ENCODE results near the gene WNT3.
A peak's percentile ranks its signal among the peaks of the same experiment; 100 is the strongest.

The WNT3 gene

GRCh38 chr17:46789610-46790009 is 28.9 kb downstream of the WNT3 start:
- no peak for FAIRE-seq
- DNase-seq (ENCODE audit: insufficient read length, low spot score), result no peak

- FAIRE-seq (no peak), DNase-seq (ENCODE audit: insufficient read length, low spot score) (no peak)
Observed at GRCh38 chr17:46788796-46789195, 29.7 kb downstream of the WNT3 start.

DNA sequence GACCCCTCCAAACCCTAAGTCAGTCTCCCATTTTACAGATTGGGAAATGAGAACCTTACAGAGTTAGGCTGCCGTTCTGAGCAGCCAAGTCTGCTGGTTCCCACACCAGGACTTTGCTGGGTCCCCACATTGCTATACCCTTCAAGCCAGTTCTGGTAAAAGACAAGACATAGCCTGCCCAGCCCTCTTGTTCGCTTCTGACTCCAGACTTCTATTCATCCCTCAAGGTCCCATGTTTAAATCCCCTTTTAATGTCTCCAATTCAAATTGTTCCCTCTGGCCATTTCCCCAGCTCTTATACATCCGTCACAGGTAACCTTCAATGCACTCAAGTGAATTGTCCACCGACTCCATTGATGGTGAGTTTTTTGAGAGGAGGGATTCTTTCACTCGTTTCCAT is 30.2 kb downstream of the WNT3 start:
- no peak for FAIRE-seq
- DNase-seq (ENCODE audit: insufficient read length, low spot score), result no peak

DNA sequence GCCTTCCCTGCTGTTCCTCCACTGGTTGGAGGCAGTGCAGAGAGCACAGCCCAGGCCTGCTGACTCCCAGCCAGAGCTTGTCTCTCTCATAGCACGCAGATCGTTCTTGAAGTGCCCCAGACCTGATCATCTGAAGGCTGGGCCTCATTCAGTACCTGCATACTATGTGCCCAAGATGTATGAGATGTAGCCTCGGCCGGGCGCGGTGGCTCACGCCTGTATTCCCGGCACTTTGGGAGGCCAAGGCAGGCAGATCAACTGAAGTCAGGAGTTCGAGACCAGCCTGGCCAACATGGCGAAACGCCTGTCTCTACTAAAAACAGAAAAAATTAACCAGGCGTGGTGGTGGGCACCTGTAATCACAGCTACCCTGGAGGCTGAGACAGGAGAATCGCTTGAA is 31.0 kb downstream of the WNT3 start:
- no peak for FAIRE-seq
- DNase-seq (ENCODE audit: insufficient read length, low spot score), result no peak

DNA sequence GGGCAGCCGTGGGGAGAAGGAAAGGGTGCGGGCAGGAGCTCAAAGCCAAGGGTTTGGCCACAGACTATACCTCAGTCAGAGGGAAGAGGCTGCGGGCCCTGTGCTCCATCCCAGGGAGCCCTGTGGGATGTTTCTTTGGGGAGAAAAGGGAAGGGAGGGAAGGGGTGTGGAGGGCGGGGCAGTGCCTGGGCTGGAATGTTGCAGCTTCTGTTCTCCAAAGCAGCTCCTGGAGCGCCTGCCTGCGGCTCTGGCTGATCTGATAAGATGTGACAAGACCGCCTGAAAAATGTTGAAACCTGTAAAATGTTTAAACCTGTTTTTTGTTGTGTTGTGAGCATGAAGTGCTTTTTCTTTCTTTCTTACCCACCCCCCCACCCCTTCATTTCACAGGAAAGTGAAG is 32.8 kb downstream of the WNT3 start:
- DNase-seq (ENCODE audit: insufficient read length, low spot score) (no peak), FAIRE-seq (no peak)

DNA sequence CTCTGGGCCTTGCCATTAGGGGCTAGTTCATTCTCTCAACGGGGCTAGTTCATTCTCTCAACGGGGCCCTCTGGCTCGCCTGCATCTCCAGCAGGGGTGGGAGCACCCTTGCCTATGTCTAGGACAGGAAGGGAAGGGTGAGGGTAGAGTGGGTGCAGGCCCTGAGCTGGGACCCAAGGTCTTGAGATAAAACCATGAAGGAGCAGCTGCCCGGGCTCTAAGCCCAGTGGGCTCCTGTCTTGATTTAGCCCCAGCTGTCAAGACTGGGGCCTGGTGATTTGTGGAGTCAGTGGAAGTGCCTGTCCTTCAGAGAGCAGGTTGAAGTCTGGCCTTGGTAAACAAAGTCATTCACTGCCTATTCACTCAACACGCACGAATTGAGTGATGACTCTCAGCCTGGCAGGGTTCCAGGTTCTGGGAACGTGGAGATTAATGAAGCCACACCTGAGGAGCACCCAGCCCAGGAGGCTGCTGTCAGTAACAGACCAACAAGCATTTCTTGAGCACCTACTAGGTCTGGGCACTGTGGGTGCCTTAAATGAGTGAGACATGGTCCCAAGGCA is 35.4 kb downstream of the WNT3 start:
- DNase-seq (ENCODE audit: insufficient read length, low spot score), result no peak
- FAIRE-seq, result peak; percentile 13

- peak; percentile 81 for DNase-seq (ENCODE audit: insufficient read length, low spot score)
- peak; percentile 91 for FAIRE-seq
Observed at GRCh38 chr17:46782250-46782953, 36.1 kb downstream of the WNT3 start.

GRCh38 chr17:46780003-46780373 is 38.5 kb downstream of the WNT3 start:
- FAIRE-seq, result no peak
- no peak for DNase-seq (ENCODE audit: insufficient read length, low spot score)

GRCh38 chr17:46777943-46778915 is 40.3 kb downstream of the WNT3 start:
- DNase-seq (ENCODE audit: insufficient read length, low spot score) (no peak), FAIRE-seq (peak; percentile 57)

DNA sequence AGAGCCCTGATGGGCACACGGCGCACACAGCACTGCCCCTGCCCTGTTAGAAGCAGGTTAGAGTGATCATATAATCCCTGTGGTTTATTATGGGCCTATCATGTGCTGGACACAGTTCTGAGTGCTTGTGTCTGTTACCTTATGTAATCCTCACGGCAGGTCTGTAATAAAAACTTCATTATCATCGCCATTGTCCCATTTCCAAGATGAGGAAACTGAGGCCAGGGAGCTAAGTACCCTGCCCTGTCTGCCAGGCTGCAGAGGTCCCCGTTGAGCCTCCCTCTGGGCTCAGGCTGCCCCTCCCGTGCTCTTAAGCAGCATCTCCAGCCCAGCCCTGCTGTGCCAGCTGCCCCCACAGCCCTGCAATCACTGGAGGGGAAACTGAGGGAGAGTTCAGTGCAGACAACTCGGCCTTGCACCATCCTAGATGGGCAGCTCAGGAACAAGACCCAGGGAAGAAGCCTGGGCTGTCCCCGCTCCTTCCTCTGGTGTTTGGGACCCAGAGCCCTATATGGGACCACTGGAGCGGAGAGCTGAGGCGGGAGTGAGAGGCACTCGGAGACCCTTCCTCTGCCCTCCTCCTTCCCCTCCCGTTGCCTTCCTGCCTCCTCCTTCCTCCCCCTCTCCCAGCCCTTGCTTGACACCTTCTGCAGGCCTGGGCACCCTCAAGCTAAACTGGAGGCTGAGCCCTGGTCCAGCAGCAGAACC is 42.0 kb downstream of the WNT3 start:
- FAIRE-seq (peak; percentile 23), DNase-seq (ENCODE audit: insufficient read length, low spot score) (no peak)

GRCh38 chr17:46774108-46774737 is 44.3 kb downstream of the WNT3 start:
- DNase-seq (ENCODE audit: insufficient read length, low spot score), result no peak
- no peak for FAIRE-seq

DNA sequence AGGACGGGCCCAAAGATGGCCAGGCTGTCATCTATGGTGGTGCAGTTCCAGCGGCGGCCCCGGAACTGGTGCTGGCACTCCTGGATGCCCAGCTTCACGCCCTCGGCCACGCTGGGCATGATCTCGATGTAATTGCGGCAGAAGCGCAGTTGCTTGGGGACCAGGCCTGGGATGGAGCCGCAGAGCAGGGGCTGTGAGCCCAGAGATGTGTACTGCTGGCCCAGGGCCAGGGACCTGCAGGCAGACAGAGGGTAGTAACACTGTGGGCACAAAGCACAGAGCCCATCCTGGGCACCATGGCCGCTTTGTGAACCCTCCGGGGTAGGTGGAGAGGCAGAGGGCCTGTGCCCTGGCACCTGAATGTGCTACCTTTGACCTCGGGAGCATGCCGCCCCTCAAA is 44.8 kb downstream of the WNT3 start:
- no peak for FAIRE-seq
- DNase-seq (ENCODE audit: insufficient read length, low spot score), result no peak

- DNase-seq (ENCODE audit: insufficient read length, low spot score) (no peak), FAIRE-seq (no peak)
Observed at GRCh38 chr17:46773221-46773605, 45.3 kb downstream of the WNT3 start.

DNA sequence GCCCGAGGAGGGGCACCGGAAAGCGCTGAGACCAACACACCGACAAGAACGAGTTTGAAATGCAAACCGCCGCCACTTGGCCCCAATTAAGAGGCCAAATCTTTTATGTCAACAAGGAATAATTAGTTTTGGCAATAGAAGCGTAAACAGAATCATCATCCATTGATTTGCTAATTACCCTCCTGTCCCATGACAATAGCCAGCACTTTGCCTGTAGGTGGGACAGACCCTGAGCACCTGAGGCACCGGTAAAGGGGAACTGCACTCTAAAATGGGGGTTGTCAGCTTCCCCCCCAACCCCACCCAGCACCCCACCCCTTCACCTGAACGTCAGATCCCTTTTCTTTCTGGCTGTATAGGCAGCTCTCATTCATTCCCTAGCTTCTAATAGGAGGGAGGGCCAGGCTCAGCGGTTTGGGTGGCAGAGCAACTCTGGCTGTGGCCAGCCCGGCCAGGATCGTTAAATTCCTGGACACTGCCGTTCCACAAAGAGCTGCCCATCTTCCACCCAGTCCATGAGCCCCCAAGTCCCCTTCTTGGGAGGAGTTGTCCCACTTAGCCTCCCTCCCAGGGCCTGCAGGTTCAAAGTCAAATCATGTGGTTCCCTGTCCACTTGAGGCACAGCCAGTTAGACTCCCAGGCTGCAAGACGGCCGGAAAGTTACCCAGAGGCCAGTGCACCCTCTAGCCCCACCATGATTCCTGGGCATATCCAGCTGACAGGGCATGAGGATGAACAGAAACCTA is 45.8 kb downstream of the WNT3 start:
- DNase-seq (ENCODE audit: insufficient read length, low spot score) (no peak), FAIRE-seq (peak; percentile 38)

GRCh38 chr17:46771561-46772474 is 46.7 kb downstream of the WNT3 start:
- peak; percentile 57 for DNase-seq (ENCODE audit: insufficient read length, low spot score)
- peak; percentile 77 for FAIRE-seq

GRCh38 chr17:46770818-46771560 is 47.5 kb downstream of the WNT3 start:
- FAIRE-seq (peak; percentile 95), DNase-seq (ENCODE audit: insufficient read length, low spot score) (peak; percentile 71)

- FAIRE-seq, result no peak
- no peak for DNase-seq (ENCODE audit: insufficient read length, low spot score)
Observed at GRCh38 chr17:46770439-46770817, 48.1 kb downstream of the WNT3 start.

Data from HTR-8/SVneo (cell line).